Lung (tissue), 12 donors: Measurements from ENCODE around the gene CHST9. TPM values are rescaled to one million over a fixed set of nuclear protein-coding genes. Genes with fewer than 3 reads are reported as not detected.

Experiments
- ATAC-seq: fragments of 200-7000 bp; cut with Tn5 transposase; one replicate; pipeline ENCODE4 v1.9.1; 2020; ENCODE audit warnings: moderate number of reproducible peaks; ENCODE audit not compliant: insufficient read depth, low FRiP score
- DNase-seq, 3 donors: peaks; one replicate each; pipeline ENCODE4 v3.0.0-alpha.2; 2013 to 2017
- H3K27ac ChIP-seq, 2 donors: one replicate each; pipeline ENCODE4 v1.5.1; 2013; ENCODE audit warnings: mild to moderate bottlenecking in 2 of 2, moderate library complexity in 2 of 2, control low read depth in 1 of 2, inconsistent platforms in 1 of 2, low read depth in 1 of 2, low read length in 1 of 2
- H3K27me3 ChIP-seq, 3 donors: one replicate each; pipeline ENCODE4 v1.5.1; 2013; ENCODE audit warnings: low read length in 2 of 3; ENCODE audit not compliant: control insufficient read depth in 3 of 3, insufficient read depth in 3 of 3
- H3K36me3 ChIP-seq, 4 donors: one replicate each; pipeline ENCODE4 v1.5.1; 2013; ENCODE audit warnings: low read length in 4 of 4, mild to moderate bottlenecking in 1 of 4, moderate library complexity in 1 of 4; ENCODE audit not compliant: control insufficient read depth in 4 of 4, insufficient read depth in 4 of 4
- H3K4me1 ChIP-seq, 5 donors: one replicate each; pipeline ENCODE4 v1.5.1; 2013; ENCODE audit warnings: low read length in 5 of 5, mild to moderate bottlenecking in 2 of 5, moderate library complexity in 1 of 5; ENCODE audit not compliant: control insufficient read depth in 5 of 5, insufficient read depth in 5 of 5
- H3K4me3 ChIP-seq: one replicate; pipeline ENCODE4 v1.5.1; 2013; ENCODE audit warnings: mild to moderate bottlenecking, control low read depth, moderate library complexity
- H3K9ac ChIP-seq, 2 donors: one replicate each; pipeline ENCODE4 v1.5.1; 2013; ENCODE audit warnings: low read length in 2 of 2, control low read depth in 1 of 2; ENCODE audit not compliant: insufficient read depth in 1 of 2
- H3K9me3 ChIP-seq, 4 donors: one replicate each; pipeline ENCODE4 v1.5.1; 2013; ENCODE audit warnings: low read length in 3 of 4, mild to moderate bottlenecking in 1 of 4, moderate library complexity in 1 of 4; ENCODE audit not compliant: control insufficient read depth in 4 of 4, insufficient read depth in 3 of 4
- CTCF ChIP-seq: IDR thresholded peaks from 2 replicates; pipeline ENCODE4 v1.5.1; 2012; ENCODE audit warnings: mild to moderate bottlenecking; ENCODE audit errors: control extremely low read depth, extremely low read depth
- WGBS, 2 donors: extraction: QIAGEN DNeasy Blood & Tissue Kit; methylation state at CpG; one replicate each; pipeline ENCODE4 v1.1.7; 2013; 5-methylcytosine and 5-hydroxymethylcytosine counted together
- polyA plus RNA-seq, 2 donors: library from polyadenylated mRNA; stranded (reverse); fragments of 200-250 nt; gene quantifications; one replicate each; pipeline ENCODE4 v1.2.1, GENCODE V29; 2013
- total RNA-seq, 2 donors: library from RNA; depleted of rRNA in 1 of 2; stranded (reverse); fragments of >200 nt in 1 of 2; gene quantifications; one replicate each; pipeline ENCODE4 v1.2.1, GENCODE V29; 2014 to 2021
- donor health status: control.
- donor health status: control.
- donor health status: Bipolar disorder and iron deficiency.
- donor health status: healthy.
- donor health status: DM: yes; HTN: yes; CAD: no.

CHST9 gene
- total and polyA plus RNA-seq, 4 donors, result 2.9 to 19.6 (median 9.8) TPM

- DNase-seq (no peak), ATAC-seq (no peak)
- Histone ChIP-seq H3K36me3 (no peaks in the 10 kb centered on the region), H3K4me1 (peaks cover 0 to 7% (median 0%) of the 10 kb centered on the region in 5 donors), H3K9me3 (no peaks in the 10 kb centered on the region), H3K27me3 (peaks cover 0 to 5% (median 3%) of the 10 kb centered on the region in 3 donors), H3K27ac (no peak overlapping the region), H3K4me3 (no peak overlapping the region), H3K9ac (no peak overlapping the region)
- no peak for TF ChIP-seq CTCF
- WGBS, 2 donors, result 42 to 49% methylated on average over 1 of the region's 1 CpG
Measured at GRCh38 chr18:26869640-26870039, 315.5 kb downstream of the CHST9 start.

GRCh38 chr18:26868968-26869586 lies 316.0 kb downstream of the CHST9 start:
- TF ChIP-seq CTCF, result no peak
- WGBS, 2 donors, result 49 to 72% methylated on average over 6 of the region's 6 CpGs
- ATAC-seq, result no peak
- H3K27me3 ChIP-seq, result peaks cover 0 to 9% (median 8%) of the 10 kb centered on the region in 3 donors
- H3K9ac ChIP-seq, result no peak overlapping the region
- H3K4me1 ChIP-seq, result peaks cover 0 to 7% (median 0%) of the 10 kb centered on the region in 5 donors
- H3K9me3 ChIP-seq, result no peaks in the 10 kb centered on the region
- peak overlapping the region in 1 of 2 donors; percentile 50 for H3K27ac ChIP-seq
- no peaks in the 10 kb centered on the region for H3K36me3 ChIP-seq
- no peak overlapping the region for H3K4me3 ChIP-seq
- peak in 2 of 3 donors; percentile 32 to 65 for DNase-seq

GRCh38 chr18:26867471-26867870 lies 317.6 kb downstream of the CHST9 start:
- WGBS, 2 donors, result 65 to 76% methylated on average over 4 of the region's 4 CpGs
- ATAC-seq (no peak), DNase-seq (no peak)
- H3K9ac ChIP-seq, result no peak overlapping the region
- no peak for TF ChIP-seq CTCF
- H3K27me3 ChIP-seq, result peaks cover 0 to 14% (median 14%) of the 10 kb centered on the region in 3 donors
- no peaks in the 10 kb centered on the region for H3K36me3 ChIP-seq
- no peak overlapping the region for H3K4me3 ChIP-seq
- no peaks in the 10 kb centered on the region for H3K9me3 ChIP-seq
- H3K27ac ChIP-seq, result peak overlapping the region in 1 of 2 donors; percentile 70
- H3K4me1 ChIP-seq, result peaks cover 2 to 16% (median 3%) of the 10 kb centered on the region in 5 donors
